Pancreas (tissue), 10 donors: ENCODE data around the gene C19orf33. TPM values are rescaled to one million over a fixed set of nuclear protein-coding genes. Genes with fewer than 3 reads are reported as not detected.

ENCODE experiments used
- ATAC-seq, 4 donors: fragments of 200-7000 bp; cut with Tn5 transposase; one replicate each; pipeline versions ENCODE4 v1.8.0 to v1.9.1; 2020; ENCODE audit warnings: mild to moderate bottlenecking in 4 of 4, moderate library complexity in 4 of 4
- DNase-seq, 6 donors: peaks; one replicate each; pipeline ENCODE4 v3.0.0-alpha.2; 2020
- FAIRE-seq: peaks from 2 replicates; lab custom pipeline; 2012; peaks lifted over from hg19 to GRCh38; lab: Jason Lieb, UNC
- H3K27ac ChIP-seq, 4 donors: fragments of 200-600 bp; sonication (generic); 1 replicate in 3 of 4; 2 replicates in 1 of 4; pipeline versions ENCODE4 v1.5.0 to v1.8.0; 2020
- H3K27me3 ChIP-seq, 4 donors: fragments of 200-600 bp; one replicate each; pipeline ENCODE4 v1.8.0; 2021
- H3K36me3 ChIP-seq, 3 donors: fragments of 200-600 bp; sonication (generic) in 1 of 3; one replicate each; pipeline versions ENCODE4 v1.5.0 to v1.8.0; 2020 to 2021
- H3K4me1 ChIP-seq, 3 donors: fragments of 200-600 bp; one replicate each; pipeline ENCODE4 v1.8.0; 2021
- H3K4me3 ChIP-seq, 4 donors: fragments of 200-600 bp; sonication (generic) in 2 of 4; one replicate each; pipeline versions ENCODE4 v1.5.0 to v1.8.0; 2020 to 2021
- H3K9me3 ChIP-seq, 4 donors: fragments of 200-600 bp; one replicate each; pipeline ENCODE4 v1.8.0; 2021
- CTCF ChIP-seq, 4 donors: fragments of 200-600 bp; sonication (generic) in 3 of 4; IDR thresholded peaks; one replicate each; pipeline versions ENCODE4 v1.5.0 to v1.8.0; 2021; ENCODE audit warnings: antibody characterized with exemption in 4 of 4
- WGBS, 2 donors: extraction: QIAGEN DNeasy Blood & Tissue Kit; methylation state at CpG; one replicate each; pipeline ENCODE4 v1.1.7; 2013; 5-methylcytosine and 5-hydroxymethylcytosine counted together
- intact Hi-C, 3 donors: fragments of 100-400 bp; cut with DNase I; formaldehyde crosslinking; loops; one replicate each; pipeline versions ENCODE4 v1.11.1 to v1.14.2; 2022
- polyA plus RNA-seq, 2 donors: library from polyadenylated mRNA; stranded (reverse); fragments of 200-250 nt; gene quantifications; one replicate each; pipeline ENCODE4 v1.2.3, GENCODE V29; 2013
- total RNA-seq, 6 donors: library from RNA; stranded (reverse); fragmentation: NEBNext Ultra II Directional in 4 of 6; extraction: Animal tissue kit (Norgen Biotek cat#: 25700) in 4 of 6; gene quantifications; one replicate each; pipeline versions ENCODE4 v1.2.1 to v1.2.4, GENCODE V29; 2021 to 2023
- donor health status: healthy with polysubstance abuse.
- donor health status: DM: no; HTN: no; CAD: no; lungs with moderate emphysema.
- donor health status: DM: no; HTN: no; CAD: no.
- donor health status: control.
- donor health status: control.
- donor health status: Bipolar disorder and iron deficiency.
- donor health status: DM: yes; HTN: yes; CAD: no.
- donor health status: DM: no; HTN: no; CAD: no.
- donor health status: DM: no; HTN: no; CAD: no.
- donor health status: DM: yes; HTN: yes; CAD: no.

Gene C19orf33
- total and polyA plus RNA-seq, 8 donors, result 0.59 to 19.4 (median 3.2) TPM

DNA sequence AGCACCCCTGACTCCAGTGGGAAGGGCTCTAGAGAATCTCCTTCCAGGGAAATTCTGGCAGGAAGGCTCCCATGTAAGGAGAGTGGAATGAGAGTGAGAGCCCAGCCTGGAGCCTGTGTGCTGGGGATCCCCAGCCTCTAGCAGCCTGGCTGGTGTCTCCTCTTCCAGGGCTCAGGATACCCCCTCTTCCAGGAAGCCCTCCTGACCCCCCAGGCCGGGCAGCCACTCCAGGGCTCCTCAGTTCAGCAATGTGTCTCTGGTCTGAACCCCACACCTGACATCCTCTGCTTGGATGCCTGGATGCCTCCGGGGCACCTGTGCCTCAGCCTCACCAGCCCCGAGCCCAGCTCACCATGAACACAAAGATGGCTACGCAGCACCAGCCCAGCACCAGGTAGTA lies 3.0 kb downstream of the C19orf33 start:
- 94% methylated on average over 4 of the region's 4 CpGs for WGBS, 2 donors
- no peak overlapping the region for H3K27ac ChIP-seq
- intact Hi-C loops, result no loop called here
- ATAC-seq (no peak), DNase-seq (no peak), FAIRE-seq (no peak)
- H3K4me1 ChIP-seq, result peaks cover 0 to 5% (median 0%) of the 10 kb centered on the region in 3 donors
- no peaks in the 10 kb centered on the region for H3K36me3 ChIP-seq
- no peak for TF ChIP-seq CTCF (IDR thresholded peaks at IDR 0.05)
- no peak overlapping the region for H3K4me3 ChIP-seq
- H3K27me3 ChIP-seq, result no peaks in the 10 kb centered on the region
- H3K9me3 ChIP-seq, result no peaks in the 10 kb centered on the region

DNA sequence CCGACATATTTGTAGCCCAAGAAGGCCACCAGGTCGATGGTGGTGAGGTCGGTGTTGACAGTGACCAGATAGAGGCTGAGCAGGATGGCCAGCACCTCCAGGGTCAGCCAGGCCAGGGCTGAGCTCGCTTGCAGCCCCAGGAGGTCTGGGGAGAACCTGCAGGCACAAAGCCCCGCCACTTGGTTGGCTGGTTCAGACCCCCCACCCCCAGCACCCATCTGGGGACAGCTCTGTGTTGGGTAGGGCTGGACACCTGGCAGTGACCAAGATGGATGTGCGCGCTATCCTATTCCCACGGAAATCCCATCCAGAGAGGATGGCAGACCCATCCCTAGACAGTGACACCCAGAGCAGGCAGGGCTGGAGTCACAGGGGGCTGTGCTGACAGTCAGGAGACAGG lies 3.5 kb downstream of the C19orf33 start:
- H3K4me1 ChIP-seq, result peaks cover 0 to 5% (median 0%) of the 10 kb centered on the region in 3 donors
- ATAC-seq, result no peak
- intact Hi-C loops, result no loop called here
- H3K4me3 ChIP-seq, result no peak overlapping the region
- 84 to 87% methylated on average over 8 of the region's 8 CpGs for WGBS, 2 donors
- H3K27me3 ChIP-seq, result no peaks in the 10 kb centered on the region
- no peaks in the 10 kb centered on the region for H3K36me3 ChIP-seq
- no peak overlapping the region for H3K27ac ChIP-seq
- no peak for FAIRE-seq
- no peaks in the 10 kb centered on the region for H3K9me3 ChIP-seq
- no peak for TF ChIP-seq CTCF (IDR thresholded peaks at IDR 0.05)
- no peak for DNase-seq

- no peak overlapping the region for H3K4me3 ChIP-seq
- H3K36me3 ChIP-seq, result no peaks in the 10 kb centered on the region
- intact Hi-C loops, result no loop called here
- no peak for FAIRE-seq
- TF ChIP-seq CTCF (IDR thresholded peaks at IDR 0.05), result no peak
- ATAC-seq, result no peak
- H3K27ac ChIP-seq, result no peak overlapping the region
- DNase-seq, result no peak
- H3K9me3 ChIP-seq, result no peaks in the 10 kb centered on the region
- no peaks in the 10 kb centered on the region for H3K27me3 ChIP-seq
- 90 to 91% methylated on average over 12 of the region's 12 CpGs for WGBS, 2 donors
- H3K4me1 ChIP-seq, result peaks cover 0 to 5% (median 0%) of the 10 kb centered on the region in 3 donors
Measured at GRCh38 chr19:38308006-38308766, 4.1 kb downstream of the C19orf33 start.

- TF ChIP-seq CTCF (IDR thresholded peaks at IDR 0.05), result no peak
- H3K27me3 ChIP-seq, result no peaks in the 10 kb centered on the region
- DNase-seq, result peak in 1 of 6 donors; percentile 71
- FAIRE-seq, result no peak
- H3K36me3 ChIP-seq, result no peaks in the 10 kb centered on the region
- no peak overlapping the region for H3K4me3 ChIP-seq
- no peaks in the 10 kb centered on the region for H3K9me3 ChIP-seq
- no peak overlapping the region for H3K27ac ChIP-seq
- no peak for ATAC-seq
- intact Hi-C loops, result no loop called here
- WGBS, 2 donors, result 85 to 90% methylated on average over 19 to 24 of the region's 24 CpGs
- peaks cover 0 to 5% (median 0%) of the 10 kb centered on the region in 3 donors for H3K4me1 ChIP-seq
Measured at GRCh38 chr19:38308926-38309614, 5.0 kb downstream of the C19orf33 start.
